AG04449 (cell line): Measurements from ENCODE around the gene PNPLA3.

Source experiments
- CTCF ChIA-PET: fragments of 350-600 bp; formaldehyde crosslinking; extraction: SDS; loops from one replicate; lab custom pipeline; 2021; ENCODE audit warnings: antibody characterized with exemption; lab: Yijun Ruan, JAX
- POLR2A ChIA-PET: fragments of 400-600, 350-600 bp; formaldehyde crosslinking; extraction: SDS; loops from one replicate; lab custom pipeline; 2020; ENCODE audit warnings: antibody characterized with exemption, inconsistent platforms; lab: Yijun Ruan, JAX
- DNase-seq: peaks from one replicate; pipeline ENCODE4 v3.0.0-alpha.2; 2010; ENCODE audit warnings: low read depth, low spot score
- H3K4me3 ChIP-seq: 2 replicates; pipeline ENCODE4 v1.5.1; 2011; ENCODE audit warnings: low read depth, mild to moderate bottlenecking, control low read depth, low read length
- TF ChIP-seq, protein P1 (sequence below): IDR thresholded peaks from one replicate; pipeline ENCODE4 v1.5.1; 2011; ENCODE audit warnings: mild to moderate bottlenecking, moderate library complexity, low read length, control low read depth, inconsistent platforms; ENCODE audit not compliant: insufficient read depth; ENCODE audit errors: missing control alignments

The PNPLA3 gene

DNA sequence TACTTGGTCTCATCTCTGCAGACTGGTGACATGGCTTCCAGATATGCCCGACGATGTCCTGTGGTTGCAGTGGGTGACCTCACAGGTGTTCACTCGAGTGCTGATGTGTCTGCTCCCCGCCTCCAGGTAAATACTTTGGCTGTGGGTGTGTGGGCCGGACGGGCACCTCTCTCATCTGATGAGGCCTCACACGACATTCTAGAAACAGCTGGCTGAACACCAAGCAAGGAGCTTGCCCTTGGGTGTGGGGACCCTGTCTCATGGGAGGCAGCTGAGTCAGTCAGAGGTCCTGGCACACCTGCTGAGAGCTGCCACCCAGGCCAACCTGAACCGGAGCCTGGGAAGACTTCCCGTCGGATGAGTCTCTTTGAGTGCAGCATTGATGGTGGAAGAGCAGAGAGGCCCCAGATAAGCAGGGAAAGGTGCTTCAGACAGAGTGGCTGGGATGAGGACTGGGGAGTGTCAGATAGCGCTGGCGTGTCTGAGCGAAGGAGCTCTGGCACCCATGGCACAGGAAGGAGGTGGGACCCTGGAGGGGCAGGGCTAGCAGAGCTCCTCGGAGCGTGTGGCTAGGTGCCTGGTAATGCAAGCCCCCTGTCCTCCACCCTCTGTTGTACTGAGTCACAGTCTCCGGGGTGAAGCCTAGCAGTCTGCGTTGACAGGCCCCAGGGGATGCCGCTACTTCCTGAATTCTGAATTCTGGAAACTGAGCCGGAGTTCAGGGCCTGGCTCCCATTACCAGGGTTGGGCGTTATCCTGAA lies 21.2 kb downstream of the PNPLA3 start:
- ChIA-PET CTCF (interaction anchor here (0.7 to 6.5 kb wide), 13 partner anchors 8 to 681 kb away, joined by 3 to 58 read pairs (median 8); partner anchors contain the start of genes PNPLA5 and SAMM50), POLR2A (no interaction called here)
- DNase-seq, result no peak
- no peak overlapping the region for H3K4me3 ChIP-seq
- TF ChIP-seq, protein P1, sequence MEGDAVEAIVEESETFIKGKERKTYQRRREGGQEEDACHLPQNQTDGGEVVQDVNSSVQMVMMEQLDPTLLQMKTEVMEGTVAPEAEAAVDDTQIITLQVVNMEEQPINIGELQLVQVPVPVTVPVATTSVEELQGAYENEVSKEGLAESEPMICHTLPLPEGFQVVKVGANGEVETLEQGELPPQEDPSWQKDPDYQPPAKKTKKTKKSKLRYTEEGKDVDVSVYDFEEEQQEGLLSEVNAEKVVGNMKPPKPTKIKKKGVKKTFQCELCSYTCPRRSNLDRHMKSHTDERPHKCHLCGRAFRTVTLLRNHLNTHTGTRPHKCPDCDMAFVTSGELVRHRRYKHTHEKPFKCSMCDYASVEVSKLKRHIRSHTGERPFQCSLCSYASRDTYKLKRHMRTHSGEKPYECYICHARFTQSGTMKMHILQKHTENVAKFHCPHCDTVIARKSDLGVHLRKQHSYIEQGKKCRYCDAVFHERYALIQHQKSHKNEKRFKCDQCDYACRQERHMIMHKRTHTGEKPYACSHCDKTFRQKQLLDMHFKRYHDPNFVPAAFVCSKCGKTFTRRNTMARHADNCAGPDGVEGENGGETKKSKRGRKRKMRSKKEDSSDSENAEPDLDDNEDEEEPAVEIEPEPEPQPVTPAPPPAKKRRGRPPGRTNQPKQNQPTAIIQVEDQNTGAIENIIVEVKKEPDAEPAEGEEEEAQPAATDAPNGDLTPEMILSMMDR, result no peak

- CTCF ChIA-PET, result interaction anchor here (0.7 to 6.5 kb wide), 29 partner anchors 9 to 705 kb away, joined by 3 to 58 read pairs (median 4); partner anchors contain the start of genes PNPLA3, PNPLA5 and SAMM50
- POLR2A ChIA-PET, result interaction anchor here (1.0 kb wide), 1 partner anchor 9 kb away, joined by 4 read pairs; the partner anchor contains the start of gene SAMM50
- DNase-seq, result no peak
- no peak overlapping the region for H3K4me3 ChIP-seq
- TF ChIP-seq, protein P1, result peak; percentile 94
Measured at GRCh38 chr22:43945632-43946383, 22.2 kb downstream of the PNPLA3 start.

- TF ChIP-seq, protein P1, result no peak
- ChIA-PET POLR2A (interaction anchor here (1.0 kb wide), 1 partner anchor 9 kb away, joined by 4 read pairs; the partner anchor contains the start of gene SAMM50), CTCF (interaction anchor here (1.0 to 6.5 kb wide), 24 partner anchors 8 to 704 kb away, joined by 3 to 58 read pairs (median 4); partner anchors contain the start of genes PNPLA3, PNPLA5 and SAMM50)
- DNase-seq, result no peak
- no peak overlapping the region for H3K4me3 ChIP-seq
Measured at GRCh38 chr22:43946384-43946667, 22.7 kb downstream of the PNPLA3 start.

- TF ChIP-seq, protein P1, result no peak
- DNase-seq, result no peak
- H3K4me3 ChIP-seq, result no peak overlapping the region
- ChIA-PET POLR2A (no interaction called here), CTCF (interaction anchor here (1.0 to 1.4 kb wide), 2 partner anchors 9 to 20 kb away, joined by 3 to 7 read pairs; no protein-coding TSS in a partner anchor)
Measured at GRCh38 chr22:43948836-43949406, 25.3 kb downstream of the PNPLA3 start.

DNA sequence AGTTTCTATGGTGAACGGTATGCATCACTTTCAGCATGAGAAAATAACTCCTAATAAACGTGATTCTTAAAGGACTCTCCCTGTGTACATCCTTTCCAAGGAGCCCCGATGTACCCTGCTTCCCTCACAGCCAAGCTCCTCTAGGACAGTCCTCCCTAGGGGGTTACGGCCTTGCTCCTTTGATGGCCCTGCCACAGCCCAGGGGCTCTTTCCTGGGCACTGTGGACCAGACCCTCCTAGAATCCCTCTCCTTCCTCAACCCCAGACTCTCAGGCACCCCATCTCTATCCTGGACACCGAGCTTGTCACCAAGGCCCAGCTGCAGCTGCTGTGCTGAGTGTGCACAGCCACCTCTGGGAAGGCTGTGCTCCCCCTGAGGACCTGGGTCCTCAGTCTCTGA lies 27.8 kb downstream of the PNPLA3 start:
- ChIA-PET POLR2A (no interaction called here), CTCF (interaction anchor here (1.1 to 3.1 kb wide), 2 partner anchors 9 to 66 kb away, joined by 3 to 11 read pairs; no protein-coding TSS in a partner anchor)
- TF ChIP-seq, protein P1, result no peak
- no peak for DNase-seq
- no peak overlapping the region for H3K4me3 ChIP-seq
